GM21367 (cell line): ENCODE results near the gene PRKCQ.

Experiments used
- ATAC-seq: cut with Tn5 transposase; IDR thresholded peaks from one replicate; pipeline ENCODE4 v1.9.1; 2021; ENCODE audit not compliant: unreplicated experiment

Gene PRKCQ

DNA sequence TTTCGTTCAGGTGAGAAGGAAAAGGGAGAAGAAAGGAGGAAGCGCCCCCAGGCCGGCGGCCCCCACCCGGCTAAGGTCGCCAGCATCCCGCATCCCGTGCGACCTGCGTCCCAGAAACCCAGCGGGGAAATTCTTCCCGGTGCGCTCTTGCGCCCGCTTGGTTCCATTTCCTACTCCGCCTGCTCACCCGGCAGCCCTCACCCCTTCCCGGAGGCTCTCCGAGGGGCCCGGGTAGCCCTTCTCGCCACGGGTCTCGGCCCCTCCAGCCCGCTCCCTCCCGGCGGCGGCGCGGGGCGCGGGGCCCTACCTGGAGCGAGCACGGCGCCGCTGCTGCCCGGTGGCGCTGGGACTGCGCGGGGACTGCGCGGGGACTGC lies at the start of gene PRKCQ:
Gene PRKCQ (minus strand): TSS at position 373 of the 375 bp plus-strand sequence. CDS start 65,141 bp downstream, outside the sequence.
- no peak for ATAC-seq

DNA sequence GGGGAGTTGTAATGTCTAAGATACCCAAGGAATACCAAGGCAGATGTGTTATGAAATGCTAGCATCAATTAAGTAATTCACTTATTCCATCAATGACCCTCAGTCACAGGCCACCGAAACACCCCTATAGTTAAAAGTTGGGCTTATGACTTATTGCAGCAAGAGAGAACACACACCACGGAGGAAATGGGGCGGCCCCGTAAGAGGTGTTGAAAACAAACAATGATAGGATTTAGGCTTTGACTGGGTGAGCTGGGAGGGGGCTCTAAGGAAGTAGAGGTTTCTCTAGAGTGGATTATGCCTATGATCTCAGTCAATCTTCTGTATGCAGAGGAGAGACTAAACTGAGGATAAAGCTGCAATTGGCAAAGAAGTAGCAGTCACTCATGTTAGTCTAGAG lies 45.4 kb upstream of the PRKCQ start:
- ATAC-seq: no peak

DNA sequence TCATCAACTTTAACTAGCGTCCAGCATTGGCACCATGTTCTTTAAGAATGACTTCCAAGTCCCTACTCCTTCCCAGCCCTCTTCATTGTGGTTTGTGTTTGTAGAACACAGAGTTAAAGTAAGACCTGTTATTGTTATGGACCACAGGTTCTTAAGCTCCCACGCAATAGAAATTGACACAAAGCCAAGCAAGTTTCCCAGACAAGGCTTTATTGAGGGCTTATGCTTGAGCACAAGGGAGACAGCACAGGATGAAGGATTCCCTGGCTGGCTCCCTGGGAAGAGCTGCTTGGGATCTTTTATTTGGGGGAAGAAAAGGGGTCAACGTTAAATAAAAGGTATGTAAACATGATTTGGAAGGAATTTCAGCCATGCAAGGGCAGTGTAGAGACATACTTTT lies 44.3 kb upstream of the PRKCQ start:
- no peak for ATAC-seq

DNA sequence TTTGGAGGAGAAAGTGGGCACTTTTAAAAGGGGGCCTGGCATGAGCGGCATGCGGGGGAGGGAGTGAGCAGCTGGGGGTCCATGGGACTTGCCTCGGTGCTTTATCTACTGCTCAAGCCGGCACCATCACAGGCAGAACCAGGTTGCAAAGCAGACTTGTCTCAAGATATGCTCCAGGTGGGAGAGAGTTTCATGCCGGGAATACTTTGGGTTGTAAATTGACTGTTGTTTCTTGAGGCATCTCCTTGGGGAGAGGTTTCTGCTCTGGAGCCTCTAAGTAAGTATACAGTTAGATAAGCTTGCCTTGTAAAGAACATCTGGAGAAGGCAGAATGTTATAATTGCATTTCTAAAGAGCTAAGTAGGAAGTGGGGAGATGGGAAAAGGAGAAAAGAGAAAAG lies 42.8 kb upstream of the PRKCQ start:
- ATAC-seq: no peak

DNA sequence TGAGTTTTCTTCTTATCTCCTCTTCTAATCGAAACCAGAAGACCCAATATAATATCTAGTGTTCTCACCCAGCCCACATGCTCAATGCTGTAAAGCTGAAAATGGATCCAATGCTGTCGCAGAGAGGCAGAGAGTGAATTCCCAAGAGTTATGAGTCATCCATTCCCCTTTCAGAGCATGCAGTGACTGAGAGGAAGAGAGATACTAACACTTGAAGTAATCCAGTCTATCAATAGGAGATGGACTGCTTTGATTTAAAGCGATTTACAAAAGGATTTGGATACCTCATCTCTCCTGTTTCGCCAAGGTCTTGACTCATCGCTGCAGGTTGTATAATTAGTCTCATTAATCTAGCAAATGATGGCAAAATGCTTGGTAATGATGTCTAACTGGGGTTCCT lies 41.5 kb upstream of the PRKCQ start:
- no peak for ATAC-seq

DNA sequence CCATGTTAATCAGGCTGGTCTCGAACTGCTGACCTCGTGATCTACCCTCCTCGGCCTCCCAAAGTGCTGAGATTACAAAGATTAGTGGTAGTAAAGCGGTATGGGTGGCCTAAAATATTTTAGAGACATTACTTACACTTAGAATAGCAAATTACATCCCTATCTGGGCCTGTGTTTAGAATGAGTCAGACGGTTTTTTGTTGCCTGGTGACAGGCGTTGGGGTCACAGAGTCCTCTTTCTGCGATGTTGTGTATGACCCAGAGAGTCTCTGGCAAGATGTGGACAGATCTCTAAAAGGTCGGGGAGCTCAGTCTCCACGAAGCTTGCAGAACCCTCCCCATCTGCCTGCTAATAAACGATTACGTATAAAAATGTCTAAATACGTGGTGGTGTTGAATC lies 39.6 kb upstream of the PRKCQ start:
- no peak for ATAC-seq

DNA sequence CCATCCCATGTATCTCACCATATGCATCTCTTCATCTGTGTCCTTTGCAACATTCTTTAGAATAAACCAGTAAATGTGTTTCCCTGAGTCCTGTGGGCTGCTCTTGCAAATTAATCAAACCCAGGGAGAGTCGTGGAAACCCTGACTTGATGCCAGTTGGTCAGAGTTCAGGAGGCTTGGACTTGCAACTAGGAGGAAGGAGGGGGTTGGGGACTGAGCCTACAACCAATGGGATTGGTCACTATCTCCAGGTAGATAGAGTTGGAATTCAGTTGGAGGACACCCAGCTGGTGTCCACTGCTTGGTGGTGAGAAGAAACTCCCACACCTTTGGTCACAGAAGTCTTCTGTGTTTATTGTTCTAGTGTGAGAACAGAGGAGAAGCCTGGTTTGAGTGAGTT lies 38.3 kb upstream of the PRKCQ start:
- ATAC-seq: no peak

DNA sequence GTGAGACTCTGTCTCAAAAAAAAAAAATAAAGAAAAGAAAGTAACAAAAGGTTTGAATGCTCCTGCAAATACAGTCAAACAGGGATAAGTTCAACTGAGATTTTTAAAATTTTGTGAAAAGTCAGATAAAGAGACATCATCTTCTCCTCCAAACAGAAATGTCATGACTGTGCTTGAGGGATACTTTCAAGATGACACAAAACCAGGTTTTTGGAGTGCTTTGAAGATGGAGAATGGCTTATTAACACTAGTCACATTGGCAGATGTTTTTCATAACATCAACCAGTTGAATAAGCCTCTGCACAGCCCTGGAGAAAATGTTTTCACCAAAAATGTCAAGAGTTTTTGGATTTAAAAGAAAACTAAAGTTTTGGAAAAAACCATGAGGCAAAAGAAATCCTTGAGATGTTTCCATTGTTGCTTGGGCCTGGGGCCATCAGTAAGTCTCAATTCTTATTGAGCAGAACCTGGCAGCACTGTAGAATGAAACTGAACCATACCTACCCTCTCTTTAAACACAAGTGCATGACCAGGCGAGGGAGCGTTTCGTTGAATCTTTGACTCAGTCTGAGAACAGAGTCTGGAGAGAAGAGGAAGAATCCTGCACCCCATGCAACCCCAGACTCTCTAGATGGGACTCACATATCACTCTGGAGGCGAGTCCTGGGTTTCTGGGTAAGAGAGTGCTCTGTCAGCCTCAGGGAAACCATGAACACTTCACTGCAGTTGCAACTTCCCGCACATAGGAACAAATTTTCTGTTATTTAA lies 37.4 kb upstream of the PRKCQ start:
- no peak for ATAC-seq

DNA sequence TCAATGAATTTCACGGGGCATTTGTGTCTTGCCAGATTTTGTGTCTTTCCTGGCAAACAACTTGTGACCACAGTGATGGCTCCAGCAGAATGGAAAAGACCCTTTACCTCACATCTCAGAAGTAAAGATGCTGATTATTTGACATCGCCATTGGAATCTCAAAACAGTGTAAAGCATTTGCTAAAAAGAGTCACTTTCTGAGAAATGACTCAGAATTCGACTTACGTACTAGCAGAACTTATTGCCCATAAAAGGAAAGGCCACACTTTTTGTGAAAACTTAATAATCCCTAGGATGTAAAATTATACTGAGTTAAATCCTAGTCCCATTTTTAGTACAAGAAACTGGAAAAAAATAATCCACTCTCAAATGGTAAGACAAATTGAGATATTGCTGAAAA lies 35.9 kb upstream of the PRKCQ start:
- no peak for ATAC-seq

DNA sequence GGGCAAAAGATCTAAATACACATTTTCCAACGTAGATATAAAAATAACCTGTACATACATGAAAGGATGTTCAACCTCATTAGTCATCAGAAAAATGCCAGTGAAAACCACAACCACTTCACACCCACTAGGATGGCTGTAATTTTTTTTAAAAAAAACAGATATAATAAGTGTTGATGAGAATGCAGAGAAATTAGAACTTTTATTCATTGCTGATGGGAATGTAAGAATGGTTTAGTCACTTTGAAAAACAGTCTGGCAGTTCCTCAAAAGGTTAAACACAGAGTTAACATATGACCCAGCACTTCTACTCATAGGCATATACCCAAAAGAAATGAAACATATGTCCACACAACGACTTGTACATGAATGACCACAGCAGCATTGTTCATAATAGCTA lies 32.3 kb upstream of the PRKCQ start:
- no peak for ATAC-seq

DNA sequence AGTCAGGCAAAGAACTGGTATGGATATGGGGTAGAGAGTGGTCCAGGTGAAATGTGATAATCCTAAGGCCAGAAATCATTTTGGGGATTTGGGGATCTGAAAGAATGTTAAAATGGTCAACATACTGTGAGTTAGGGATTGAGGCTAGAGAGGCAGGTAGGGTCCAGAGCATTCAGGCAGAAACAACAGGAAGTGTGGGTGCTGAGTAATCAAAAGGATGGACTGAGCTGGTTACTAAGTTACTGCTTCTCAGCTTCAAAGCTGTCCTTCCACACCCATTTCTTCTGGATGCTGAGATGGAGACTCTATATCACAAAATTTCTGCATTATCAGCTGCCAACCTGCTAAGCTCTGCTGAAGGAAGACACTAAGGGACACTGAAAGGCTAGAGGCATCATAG lies 30.6 kb upstream of the PRKCQ start:
- no peak for ATAC-seq

DNA sequence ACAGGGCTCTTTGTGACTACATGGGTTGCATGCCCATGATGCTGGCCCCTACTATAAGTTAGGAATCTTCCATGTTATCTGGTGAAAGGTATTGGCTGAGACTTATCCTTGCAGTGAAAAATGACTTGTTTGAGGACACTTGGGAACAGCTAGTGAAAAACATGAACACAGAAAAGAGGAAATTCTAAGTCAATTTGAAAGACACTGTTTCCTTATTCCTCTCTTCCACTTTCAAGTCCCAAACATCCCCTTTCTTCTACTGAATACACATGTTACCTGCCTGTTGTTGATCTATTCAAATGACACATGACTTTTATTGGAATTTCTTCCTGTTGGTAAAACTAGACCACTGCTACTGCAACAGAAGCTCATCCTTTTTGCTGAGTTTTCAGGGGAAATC lies 29.5 kb upstream of the PRKCQ start:
- ATAC-seq: no peak

DNA sequence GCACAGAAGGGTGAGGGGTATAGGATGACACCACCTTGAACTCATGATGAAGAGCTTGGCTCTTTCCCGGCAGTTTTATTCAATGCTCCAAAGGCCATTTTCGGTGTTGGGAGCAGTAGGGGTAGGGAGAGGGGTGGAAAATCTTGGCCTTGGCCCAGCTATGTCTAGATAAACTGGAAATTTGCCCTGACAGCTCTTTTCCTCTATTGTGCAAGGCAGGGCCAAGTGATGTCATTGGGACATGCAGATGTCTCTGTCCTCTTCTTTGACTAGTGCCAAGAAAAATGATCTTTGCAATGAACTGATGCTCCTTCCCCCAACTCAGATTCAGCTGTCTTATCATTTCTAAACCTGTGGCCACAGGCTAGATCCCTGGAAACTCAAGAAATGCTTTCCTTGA lies 27.7 kb upstream of the PRKCQ start:
- no peak for ATAC-seq

DNA sequence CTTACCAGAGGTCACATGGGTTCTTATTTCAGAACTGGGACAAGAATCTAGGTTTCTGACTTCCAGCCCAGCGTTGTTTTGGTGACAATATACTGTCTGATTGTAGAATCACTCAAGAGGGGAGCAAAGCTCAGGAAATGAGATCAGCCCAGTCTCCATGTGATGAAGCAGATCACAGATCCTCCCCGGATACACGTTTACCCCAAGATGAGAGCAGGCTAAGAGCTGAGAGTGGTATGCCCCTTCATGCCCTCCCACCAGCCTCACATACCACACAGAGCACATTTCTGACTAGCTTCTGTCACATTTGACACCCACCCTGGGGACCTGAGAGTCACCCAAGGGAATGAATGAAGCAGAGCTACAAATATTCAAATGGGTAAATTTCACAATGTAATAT lies 27.1 kb upstream of the PRKCQ start:
- ATAC-seq: no peak

DNA sequence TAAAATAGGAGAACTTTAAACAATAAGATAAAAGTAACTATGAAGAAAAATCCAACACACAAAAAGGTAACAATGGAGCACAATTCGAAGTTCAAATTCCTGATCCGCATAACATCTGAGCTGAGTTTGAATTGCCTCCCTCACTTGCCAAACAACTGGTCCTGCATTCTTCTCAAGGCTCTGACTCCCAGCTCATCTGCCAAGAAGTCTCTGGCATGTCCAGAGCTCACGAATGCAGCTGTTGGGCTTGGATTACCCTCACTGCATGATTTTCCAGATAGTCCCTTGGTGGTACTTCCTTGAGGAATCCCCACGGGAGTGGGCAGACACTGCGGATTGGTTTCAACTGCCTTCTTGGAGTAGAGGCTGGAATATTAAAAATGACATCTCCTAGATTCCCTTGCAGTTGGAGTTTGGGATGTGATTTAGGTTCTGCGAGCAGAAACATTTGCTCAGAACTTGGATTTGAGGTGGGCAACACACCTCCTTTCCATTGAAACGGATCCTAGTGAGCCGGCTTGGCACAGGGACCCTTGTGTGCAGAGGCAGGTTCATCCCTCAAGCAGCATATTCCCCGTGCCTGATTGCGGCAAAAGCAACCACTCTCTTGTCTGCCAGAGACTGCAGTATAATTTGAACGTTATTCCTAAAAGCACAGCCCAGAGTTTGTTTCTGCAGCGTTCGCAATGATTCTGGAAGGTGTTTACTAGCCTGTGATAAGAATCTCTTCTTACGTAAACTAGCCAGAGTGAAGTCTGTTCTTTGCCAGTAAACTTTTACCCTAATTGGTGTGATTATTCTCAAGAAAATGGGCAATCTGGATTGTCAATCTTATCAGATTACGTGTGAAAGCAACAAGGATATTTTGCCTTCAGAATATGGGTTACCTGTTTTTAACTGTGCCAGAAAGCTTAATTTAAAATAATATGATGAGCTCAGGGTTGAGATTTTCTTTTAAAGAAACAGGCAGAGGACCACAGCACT lies 23.4 kb upstream of the PRKCQ start:
- no peak for ATAC-seq

DNA sequence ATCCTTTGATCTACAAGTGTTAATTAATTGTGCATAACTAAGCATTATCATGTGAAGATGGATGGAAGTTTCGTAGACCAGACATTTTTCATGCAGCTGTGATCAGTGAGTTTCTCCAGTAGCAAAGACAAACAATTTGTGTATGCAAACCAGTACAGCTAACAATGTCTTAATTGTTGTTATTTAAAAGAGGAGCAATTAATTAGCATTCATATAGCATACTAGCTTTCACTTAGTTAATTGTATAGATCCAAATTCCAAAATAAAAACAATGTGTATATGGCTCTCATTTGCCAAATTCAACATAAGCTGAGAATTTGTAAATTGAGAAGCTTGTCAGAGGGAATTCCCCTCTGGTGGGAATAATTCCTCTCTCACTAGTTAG lies 22.6 kb upstream of the PRKCQ start:
- ATAC-seq: no peak

DNA sequence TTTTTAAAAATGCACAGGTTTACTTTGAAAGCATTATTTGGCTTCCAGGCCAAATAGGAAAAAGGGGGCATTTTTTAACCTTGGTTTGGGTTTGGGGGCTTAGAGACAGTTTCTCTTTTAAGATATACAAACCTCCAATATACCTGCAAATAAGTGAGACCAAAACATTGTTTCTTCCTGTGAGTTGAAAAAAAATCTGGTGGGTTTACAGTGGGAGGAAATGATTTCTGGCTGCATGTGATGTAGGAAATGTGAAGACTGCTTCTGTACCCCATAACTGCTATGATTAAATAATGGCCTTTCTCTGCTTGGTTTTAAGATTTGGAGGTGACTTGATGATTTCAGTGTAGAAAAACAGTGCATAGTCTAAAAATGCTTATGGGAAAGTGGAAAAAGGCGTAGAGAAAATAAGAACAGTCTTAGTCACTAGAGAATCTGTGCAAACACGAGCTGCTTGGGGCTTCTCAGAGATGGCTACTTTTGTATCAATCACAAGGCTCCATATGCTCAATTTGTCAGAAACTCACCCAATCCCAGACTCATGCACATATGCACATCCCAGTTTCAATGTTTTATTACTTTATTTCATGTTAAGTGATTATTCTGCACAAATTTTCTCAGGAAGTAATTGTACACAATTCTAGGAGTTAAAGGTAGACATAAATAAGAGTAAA lies 22.1 kb upstream of the PRKCQ start:
- no peak for ATAC-seq

DNA sequence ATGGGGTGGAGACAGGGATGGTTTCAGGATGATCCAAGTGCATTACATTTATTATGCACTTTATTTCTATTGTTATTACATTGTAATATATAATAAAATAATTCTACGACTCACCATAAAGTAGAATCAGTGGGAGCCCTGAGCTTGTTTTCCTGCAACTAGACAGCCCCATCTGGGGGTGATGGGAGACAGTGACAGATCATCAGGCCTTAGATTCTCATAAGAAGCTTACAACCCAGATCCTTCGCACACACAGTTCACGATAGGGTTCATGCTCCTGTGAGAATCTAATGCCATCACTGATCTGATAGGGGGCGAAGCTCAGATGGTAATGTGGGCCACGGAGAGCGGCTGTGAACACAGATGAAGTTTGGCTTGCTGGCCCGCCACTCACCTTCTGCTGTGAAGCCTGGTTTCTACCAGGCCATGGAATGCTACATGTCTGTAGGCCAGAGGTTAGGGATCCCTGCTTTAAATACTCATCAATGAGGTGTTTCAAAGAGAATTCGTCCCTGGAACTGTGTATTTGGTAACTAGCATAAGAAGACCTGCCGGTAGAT lies 21.2 kb upstream of the PRKCQ start:
- ATAC-seq: no peak

DNA sequence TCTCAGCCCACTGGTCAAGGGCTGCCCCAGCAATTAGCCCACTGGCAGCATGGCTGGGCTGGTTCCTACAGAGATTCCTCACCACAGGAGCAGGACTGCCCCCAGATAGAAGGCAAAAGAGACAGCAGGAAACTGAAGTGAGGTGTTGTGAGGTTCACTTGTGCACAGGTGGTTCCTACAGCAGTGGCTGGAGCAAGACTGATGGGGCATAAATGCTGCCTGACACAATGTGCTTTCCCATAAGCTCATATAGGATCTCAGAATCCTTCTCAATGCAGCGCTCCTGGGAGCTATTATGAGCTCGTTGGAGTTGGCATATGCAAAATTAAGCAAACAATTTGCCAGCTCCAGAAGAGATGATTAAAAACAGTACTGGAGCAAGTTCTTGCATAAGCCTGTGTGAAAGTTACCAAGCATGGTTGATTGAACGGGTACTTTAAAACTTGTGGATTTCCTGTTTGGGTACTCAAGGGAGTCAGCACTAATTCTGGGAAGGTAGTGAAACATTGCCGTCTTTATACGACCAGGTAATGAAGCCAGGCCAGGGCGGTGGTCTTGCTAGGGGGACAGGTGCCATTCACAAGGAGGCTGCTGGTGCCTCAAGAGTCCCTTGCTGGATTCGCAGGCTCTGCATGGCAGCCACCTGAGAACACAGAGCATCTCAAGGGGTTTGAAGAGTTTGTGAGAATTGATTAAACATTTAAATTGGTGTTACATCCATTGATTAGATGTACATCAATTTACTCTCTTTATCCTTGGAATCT lies 20.3 kb upstream of the PRKCQ start:
- ATAC-seq: no peak

DNA sequence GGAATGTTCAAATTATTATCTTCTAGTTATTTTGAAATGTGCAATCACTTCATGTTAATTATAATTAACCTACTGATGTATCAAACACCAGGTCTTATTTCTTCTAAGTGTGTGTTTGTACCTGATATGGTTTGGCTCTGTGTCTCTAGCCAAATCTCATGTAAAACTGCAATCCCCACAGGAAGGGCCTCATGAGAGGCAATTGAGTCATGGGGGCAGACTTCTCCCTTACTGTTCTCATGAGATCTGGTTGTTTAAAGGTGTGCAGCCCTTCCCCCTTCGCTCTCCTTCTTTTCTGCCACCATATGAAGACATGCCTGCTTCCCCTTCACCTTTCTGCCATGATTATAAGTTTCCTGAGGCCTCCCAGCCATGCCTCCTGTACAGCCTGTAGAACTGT lies 18.6 kb upstream of the PRKCQ start:
- no peak for ATAC-seq

DNA sequence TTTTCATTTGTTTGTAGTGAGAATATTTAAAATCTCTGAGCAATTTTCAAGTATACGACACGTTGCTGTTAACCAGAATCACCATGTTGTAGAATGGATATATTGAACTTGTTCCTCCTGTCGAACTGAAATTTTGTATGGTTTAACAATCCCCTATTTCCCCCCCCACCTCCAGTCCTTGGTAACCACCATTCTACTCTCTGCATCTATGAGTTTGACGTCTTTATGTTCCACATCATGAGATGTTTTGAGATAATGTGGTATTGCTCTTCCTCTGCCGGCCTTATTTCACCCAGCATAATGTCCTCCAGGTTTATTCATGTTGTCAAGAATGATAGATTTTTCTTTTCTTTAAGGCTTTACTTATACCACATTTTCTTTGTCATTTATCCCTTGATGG lies 17.4 kb upstream of the PRKCQ start:
- ATAC-seq: no peak
